ENCODE measurements around the gene EFHD1.

- TF ChIP-seq POLR2AphosphoS5 (IDR thresholded peaks at IDR 0.05): no peak
- no peak for TF ChIP-seq POLR2A (IDR thresholded peaks at IDR 0.05)
These were observed 41.1 kb downstream of the EFHD1 start for GRCh38 chr2:232674491-232674890.

All from transverse colon (tissue), 3 donors.